H1 (cell line): ENCODE data around the gene PPP1R3F.

Source experiments
- CTCF ChIP-seq, 3 experiments: IDR thresholded peaks; 1 replicate in 2 of 3; 2 replicates in 1 of 3; pipeline versions ENCODE4 v1.5.1 to v1.6.1; 2011; ENCODE audit warnings: low read length in 3 of 3, mild to moderate bottlenecking in 3 of 3, inconsistent platforms in 2 of 3, low read depth in 1 of 3, moderate library complexity in 1 of 3; ENCODE audit not compliant: insufficient read depth in 1 of 3; ENCODE audit errors: control extremely low read depth in 1 of 3
- JUND ChIP-seq: IDR thresholded peaks from 2 replicates; pipeline ENCODE4 v1.6.1; 2011; ENCODE audit warnings: mild to moderate bottlenecking, improper control_type of control experiment, low read length
- MAFK ChIP-seq: IDR thresholded peaks from 2 replicates; pipeline ENCODE4 v1.6.1; 2012; ENCODE audit warnings: low read depth, mild to moderate bottlenecking, improper control_type of control experiment, low read length
- POLR2A ChIP-seq, 2 experiments: IDR thresholded peaks; 1 replicate in 1 of 2; 2 replicates in 1 of 2; pipeline ENCODE4 v1.6.1; 2011; ENCODE audit warnings: low read depth in 2 of 2, low read length in 2 of 2, mild to moderate bottlenecking in 2 of 2; ENCODE audit errors: control extremely low read depth in 1 of 2
- POLR2AphosphoS5 ChIP-seq: IDR thresholded peaks from 2 replicates; pipeline ENCODE4 v1.6.1; 2011; ENCODE audit warnings: low read depth, low read length
- RAD21 ChIP-seq, 2 experiments: IDR thresholded peaks in 1 of 2; conservative IDR thresholded peaks in 1 of 2; 2 replicates each; pipeline ENCODE4 v1.6.1; 2011; ENCODE audit warnings: low read depth in 2 of 2, low read length in 2 of 2, improper control_type of control experiment in 1 of 2, inconsistent platforms in 1 of 2, mild to moderate bottlenecking in 1 of 2, moderate library complexity in 1 of 2

- no peak for TF ChIP-seq JUND
- TF ChIP-seq CTCF (IDR thresholded peaks at IDR 0.05; ENCODE audit: control extremely low read depth in 1 of 3, insufficient read depth in 1 of 3, low read depth in 1 of 3, low read length in 3 of 3): no peak
- TF ChIP-seq POLR2AphosphoS5: no peak
- no peak for TF ChIP-seq POLR2A (IDR thresholded peaks at IDR 0.05; ENCODE audit: control extremely low read depth in 1 of 2, low read depth in 2 of 2, low read length in 2 of 2)
- TF ChIP-seq RAD21 (IDR thresholded peaks at IDR 0.05 in 1 of 2, conservative IDR thresholded peaks at IDR 0.05 in 1 of 2; ENCODE audit: low read depth in 2 of 2, low read length in 2 of 2): no peak
- no peak for TF ChIP-seq MAFK
These were observed 1.7 kb downstream of the PPP1R3F start for GRCh38 chrX:49271341-49271740.
